SK-N-MC (cell line): ENCODE data around the gene LETMD1.
"Not testable (repeated sequence)": the region's sequence is repeated elsewhere in the genome, so short reads cannot be mapped to it uniquely, and the experiment has no call there.

ENCODE experiments used
- DNase-seq: peaks from one replicate; pipeline ENCODE4 v3.0.0-alpha.2; 2011; ENCODE audit warnings: low read depth, low spot score
- H3K27ac ChIP-seq: fragments of 200-600 bp; sonication (generic); 2 replicates; pipeline ENCODE4 v1.5.1; 2016; ENCODE audit warnings: mixed run types
- H3K36me3 ChIP-seq: fragments of 200-600 bp; sonication (generic); 2 replicates; pipeline ENCODE4 v1.6.1; 2017; ENCODE audit warnings: antibody characterized with exemption, low read length, mixed read lengths; ENCODE audit not compliant: insufficient read depth
- H3K4me3 ChIP-seq: fragments of 200-600 bp; sonication (generic); 2 replicates; pipeline ENCODE4 v1.5.1; 2016
- H3K9ac ChIP-seq: fragments of 200-600 bp; sonication (generic); 2 replicates; pipeline ENCODE4 v1.8.0; 2017; ENCODE audit warnings: mixed run types, mixed read lengths; ENCODE audit not compliant: insufficient read length
- H3K9me3 ChIP-seq: fragments of 200-600 bp; sonication (generic); 2 replicates; pipeline ENCODE4 v1.6.1; 2017; ENCODE audit warnings: low read depth, mild to moderate bottlenecking, antibody characterized with exemption, low read length, moderate library complexity, mixed read lengths
- EZH2 ChIP-seq: fragments of 200-600 bp; sonication (generic); IDR thresholded peaks from one replicate; pipeline ENCODE4 v1.6.1; 2017; ENCODE audit warnings: antibody characterized with exemption
- FOXP2 ChIP-seq: optimal IDR thresholded peaks from 2 replicates; pipeline ENCODE3; 2011; ENCODE audit warnings: mild to moderate bottlenecking, moderate library complexity; ENCODE audit not compliant: insufficient read depth; ENCODE audit errors: extremely low read length, control extremely low read depth
- POLR2AphosphoS5 ChIP-seq: IDR thresholded peaks from 2 replicates; pipeline ENCODE4 v1.6.1; 2012; ENCODE audit warnings: mild to moderate bottlenecking, low read depth, low read length, borderline replicate concordance

The LETMD1 gene

DNA sequence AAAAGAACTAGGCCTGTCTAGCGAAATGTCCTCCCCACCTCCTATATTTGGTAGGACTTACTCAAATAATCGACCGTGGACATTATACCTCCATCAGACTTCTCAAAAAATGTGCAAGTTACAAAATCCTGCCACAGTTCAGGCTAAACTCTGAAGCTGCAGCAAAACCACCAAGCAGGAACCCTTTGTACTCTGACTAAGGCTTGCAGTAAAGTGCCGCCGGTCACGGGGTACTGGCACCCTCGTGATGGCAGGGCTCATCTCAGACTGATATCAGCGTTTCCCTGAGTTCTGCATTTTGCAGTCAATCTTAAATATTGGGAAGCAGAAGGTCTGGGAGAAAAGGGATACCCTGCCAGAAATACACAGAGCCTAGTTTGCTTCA, 39.1 kb upstream of the LETMD1 start:
- TF ChIP-seq FOXP2 (no peak), EZH2 (no peak), POLR2AphosphoS5 (no peak)
- no peak for DNase-seq
- H3K27ac ChIP-seq: peak overlapping the region; percentile 33
- H3K36me3 ChIP-seq: peaks cover 22% of the 10 kb centered on the region
- no peak overlapping the region for H3K4me3 ChIP-seq
- no peaks in the 10 kb centered on the region for H3K9me3 ChIP-seq
- no peak overlapping the region for H3K9ac ChIP-seq

DNA sequence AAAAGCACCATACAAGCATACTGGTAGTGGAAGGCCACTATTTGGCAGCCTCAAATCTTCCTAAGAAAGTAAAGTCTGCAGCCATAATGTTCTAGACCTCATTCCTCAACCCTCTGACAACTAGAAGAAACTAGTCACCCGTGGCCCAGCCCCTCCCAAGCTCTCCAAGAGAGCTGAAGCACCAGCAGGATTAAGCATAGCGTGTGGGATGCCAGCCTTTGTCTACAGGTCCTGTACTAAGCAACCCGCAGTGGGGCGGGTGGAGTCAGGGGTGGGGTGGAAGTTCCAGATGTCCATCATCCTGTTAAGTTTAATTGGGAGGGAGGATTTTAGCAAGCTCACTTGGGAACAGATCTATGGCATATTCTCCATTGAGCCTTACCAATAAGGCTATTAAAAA, 36.2 kb upstream of the LETMD1 start:
- H3K27ac ChIP-seq: no peak overlapping the region
- no peak overlapping the region for H3K9ac ChIP-seq
- peaks cover 3% of the 10 kb centered on the region for H3K36me3 ChIP-seq
- TF ChIP-seq EZH2 (no peak), FOXP2 (no peak), POLR2AphosphoS5 (no peak)
- no peak overlapping the region for H3K4me3 ChIP-seq
- DNase-seq: no peak
- H3K9me3 ChIP-seq: no peaks in the 10 kb centered on the region

- H3K27ac ChIP-seq: no peak overlapping the region
- no peak for DNase-seq
- TF ChIP-seq POLR2AphosphoS5 (no peak), FOXP2 (no peak), EZH2 (no peak)
- H3K9ac ChIP-seq: no peak overlapping the region
- no peaks in the 10 kb centered on the region for H3K9me3 ChIP-seq
- H3K4me3 ChIP-seq: no peak overlapping the region
- peaks cover 3% of the 10 kb centered on the region for H3K36me3 ChIP-seq
Observed at GRCh38 chr12:51012570-51013236, 35.4 kb upstream of the LETMD1 start.

GRCh38 chr12:51013441-51013840, 34.7 kb upstream of the LETMD1 start:
- H3K9ac ChIP-seq: no peak overlapping the region
- H3K27ac ChIP-seq: no peak overlapping the region
- DNase-seq: no peak
- no peaks in the 10 kb centered on the region for H3K9me3 ChIP-seq
- H3K36me3 ChIP-seq: no peaks in the 10 kb centered on the region
- TF ChIP-seq FOXP2 (no peak), POLR2AphosphoS5 (no peak), EZH2 (no peak)
- H3K4me3 ChIP-seq: no peak overlapping the region

DNA sequence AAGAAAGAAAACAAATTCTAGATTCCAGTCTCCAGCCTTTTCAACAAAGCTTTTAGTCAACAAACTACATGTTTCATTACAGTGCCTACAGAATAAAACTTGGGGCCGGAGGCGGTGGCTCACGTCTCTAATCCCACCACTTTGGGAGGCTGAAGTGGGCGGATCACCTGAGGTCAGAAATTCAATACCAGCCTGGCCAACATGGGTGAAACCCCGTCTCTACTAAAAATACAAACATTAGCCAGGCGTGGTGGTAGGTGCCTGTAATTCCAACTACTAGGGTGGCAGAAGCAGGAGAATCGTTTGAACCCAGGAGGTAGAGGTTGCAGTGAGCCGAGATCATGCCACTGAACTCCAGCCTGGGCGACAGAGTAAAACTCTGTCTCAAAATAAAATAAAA, 33.7 kb upstream of the LETMD1 start:
- not testable (repeated sequence) for H3K36me3 ChIP-seq, H3K9me3 ChIP-seq, DNase-seq, H3K4me3 ChIP-seq, H3K9ac ChIP-seq, H3K27ac ChIP-seq

DNA sequence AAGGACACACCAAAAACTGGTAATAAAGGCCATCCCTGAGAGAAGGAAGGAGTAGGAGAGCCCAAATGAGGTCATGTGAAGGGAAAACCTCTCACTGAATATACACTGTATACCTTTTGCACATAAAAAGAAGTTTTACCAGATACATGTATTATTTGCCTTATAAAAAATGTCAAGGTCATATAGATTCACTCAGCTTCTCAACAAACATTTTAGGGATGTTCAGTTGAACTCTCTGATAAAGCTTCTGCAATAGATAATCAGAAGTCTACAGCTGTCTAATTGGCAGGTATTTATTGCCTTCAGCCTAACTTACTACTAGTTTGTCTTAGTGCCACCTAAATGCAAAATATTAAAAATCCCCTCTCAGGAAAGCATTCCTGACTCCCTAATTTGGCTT, 30.7 kb upstream of the LETMD1 start:
- Histone ChIP-seq H3K27ac (no peak overlapping the region), H3K36me3 (no peaks in the 10 kb centered on the region), H3K9me3 (no peaks in the 10 kb centered on the region), H3K4me3 (no peak overlapping the region), H3K9ac (no peak overlapping the region)
- TF ChIP-seq EZH2 (no peak), FOXP2 (no peak)
- no peak for DNase-seq

GRCh38 chr12:51018956-51019355, 29.2 kb upstream of the LETMD1 start:
- TF ChIP-seq POLR2AphosphoS5 (no peak), EZH2 (no peak), FOXP2 (no peak)
- Histone ChIP-seq H3K9ac (no peak overlapping the region), H3K9me3 (no peaks in the 10 kb centered on the region), H3K4me3 (no peak overlapping the region), H3K36me3 (no peaks in the 10 kb centered on the region), H3K27ac (no peak overlapping the region)
- no peak for DNase-seq

GRCh38 chr12:51019927-51020326, 28.2 kb upstream of the LETMD1 start:
- no peak overlapping the region for H3K4me3 ChIP-seq
- no peak overlapping the region for H3K9ac ChIP-seq
- H3K36me3 ChIP-seq: no peaks in the 10 kb centered on the region
- TF ChIP-seq EZH2 (no peak), FOXP2 (no peak), POLR2AphosphoS5 (no peak)
- DNase-seq: no peak
- H3K9me3 ChIP-seq: no peaks in the 10 kb centered on the region
- H3K27ac ChIP-seq: no peak overlapping the region

GRCh38 chr12:51020448-51021182, 27.5 kb upstream of the LETMD1 start:
- no peak overlapping the region for H3K27ac ChIP-seq
- TF ChIP-seq EZH2 (no peak), FOXP2 (no peak), POLR2AphosphoS5 (no peak)
- no peak for DNase-seq

DNA sequence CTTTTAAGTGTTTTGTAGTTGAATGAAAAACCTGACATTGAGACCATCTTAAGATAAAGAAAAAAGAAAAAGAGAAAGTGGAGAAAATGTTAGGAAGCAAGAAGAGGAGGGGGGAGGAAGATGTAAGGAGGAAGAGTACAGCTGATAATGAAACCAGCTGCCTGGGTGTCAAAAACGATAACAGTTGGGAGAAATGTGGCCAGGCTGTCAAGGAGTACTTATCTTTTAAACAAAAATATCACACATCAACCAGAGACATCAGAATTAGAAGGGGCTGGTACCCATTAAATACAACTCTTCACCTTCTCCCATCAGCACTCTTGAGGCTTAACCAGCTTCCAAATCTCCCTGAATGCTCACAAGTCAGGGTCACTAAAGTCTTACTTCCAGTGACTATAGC, 26.4 kb upstream of the LETMD1 start:
- no peak overlapping the region for H3K4me3 ChIP-seq
- no peaks in the 10 kb centered on the region for H3K36me3 ChIP-seq
- no peak for TF ChIP-seq EZH2
- TF ChIP-seq FOXP2: no peak
- no peak overlapping the region for H3K27ac ChIP-seq
- no peaks in the 10 kb centered on the region for H3K9me3 ChIP-seq
- no peak for DNase-seq
- H3K9ac ChIP-seq: no peak overlapping the region

More at GRCh38 chr12:51020448-51021182, 27.5 kb upstream of the LETMD1 start:
- no peaks in the 10 kb centered on the region for H3K36me3 ChIP-seq
- H3K4me3 ChIP-seq: no peak overlapping the region
- H3K9ac ChIP-seq: no peak overlapping the region
- H3K9me3 ChIP-seq: no peaks in the 10 kb centered on the region
